Activated CD8-positive, alpha-beta T cell treated with anti-CD3 and anti-CD28 coated beads, Interleukin-2, amount 10 ng/mL, durations not matched to agents 7 days and 5 days (primary cell): Measurements from ENCODE around the gene TATDN2. TPM values are rescaled to one million over a fixed set of nuclear protein-coding genes. Genes with fewer than 3 reads are reported as not detected.

Source experiments
- ATAC-seq: fragments of 150-1000 bp; cut with Tn5 transposase; one replicate; pipeline ENCODE4 v1.10.0; 2021; ENCODE audit warnings: moderate library complexity
- CTCF ChIA-PET: fragments of 350-600 bp; sonication (Branson Sonifier 250); formaldehyde crosslinking; loops from one replicate; lab custom pipeline; 2021; ENCODE audit warnings: antibody characterized with exemption; lab: Charles Lee
- POLR2A ChIA-PET: fragments of 350-600 bp; sonication (Branson Sonifier 250); formaldehyde crosslinking; loops from one replicate; lab custom pipeline; 2021; ENCODE audit warnings: antibody characterized with exemption; lab: Charles Lee
- DNase-seq: peaks from one replicate; pipeline ENCODE4 v3.0.0-alpha.2; 2020
- H3K27ac Mint-ChIP-seq: one replicate; pipeline ENCODE4 v1.8.0; 2021; ENCODE audit warnings: mild to moderate bottlenecking, mixed read lengths
- H3K27me3 Mint-ChIP-seq: one replicate; pipeline ENCODE4 v1.8.0; 2021; ENCODE audit warnings: low read depth, mixed read lengths
- H3K36me3 Mint-ChIP-seq: one replicate; pipeline ENCODE4 v1.8.0; 2021; ENCODE audit warnings: low read depth, mixed read lengths
- H3K4me1 Mint-ChIP-seq: one replicate; pipeline ENCODE4 v1.8.0; 2021; ENCODE audit warnings: low read depth, mixed read lengths
- H3K4me3 Mint-ChIP-seq: one replicate; pipeline ENCODE4 v1.8.0; 2021; ENCODE audit warnings: mild to moderate bottlenecking, mixed read lengths
- H3K9me3 Mint-ChIP-seq: one replicate; pipeline ENCODE4 v1.8.0; 2022; ENCODE audit warnings: mixed read lengths; ENCODE audit not compliant: insufficient read depth
- microRNA-seq: library from miRNA; unstranded; fragments of <30 nt; microRNA quantifications from one replicate; pipeline ENCODE4 v1.2.0, GENCODE V29; 2022
- total RNA-seq, 2 experiments: library from RNA; stranded (reverse); gene quantifications; one replicate each; pipeline ENCODE4 v1.2.3, GENCODE V29; 2021

TATDN2 gene
- total RNA-seq, 2 experiments from 2014 or later: 57.0 to 61.6 TPM

GRCh38 chr3:10320320-10320677, 72.0 kb downstream of the TATDN2 start:
- ATAC-seq: peak; percentile 8

GRCh38 chr3:10321630-10322351, 73.5 kb downstream of the TATDN2 start:
- Mint-ChIP-seq H3K27ac (peak overlapping the region; percentile 63), H3K9me3 (no peaks in the 10 kb centered on the region), H3K4me1 (peaks cover 21% of the 10 kb centered on the region), H3K4me3 (peak overlapping the region; percentile 94), H3K36me3 (peaks cover 14% of the 10 kb centered on the region), H3K27me3 (peaks cover 14% of the 10 kb centered on the region)
- CTCF ChIA-PET: interaction anchor here (0.7 to 2.7 kb wide), 19 partner anchors 8 to 818 kb away, joined by 3 to 21 read pairs (median 4); partner anchors contain the start of genes CRELD1, EMC3 and PRRT3
- DNase-seq (no peak), ATAC-seq (no peak)
- POLR2A ChIA-PET: interaction anchor here (0.8 to 2.0 kb wide), 4 partner anchors 13 to 335 kb away, joined by 3 to 8 read pairs (median 6); partner anchors contain the start of gene EMC3

More at GRCh38 chr3:10320320-10320677, 72.0 kb downstream of the TATDN2 start:
- no peak for DNase-seq
- CTCF ChIA-PET: interaction anchor here (0.6 to 2.7 kb wide), 7 partner anchors 11 to 673 kb away, joined by 3 to 21 read pairs (median 3); partner anchors contain the start of genes CRELD1 and VHL
- Mint-ChIP-seq H3K4me3 (peak overlapping the region; percentile 94), H3K4me1 (peaks cover 21% of the 10 kb centered on the region), H3K27me3 (peaks cover 7% of the 10 kb centered on the region), H3K36me3 (peaks cover 17% of the 10 kb centered on the region), H3K9me3 (no peaks in the 10 kb centered on the region), H3K27ac (peak overlapping the region; percentile 91)
- POLR2A ChIA-PET: interaction anchor here (1.0 to 2.0 kb wide), 7 partner anchors 8 to 386 kb away, joined by 3 to 8 read pairs (median 4); partner anchors contain the start of genes EMC3, FANCD2 and TATDN2

GRCh38 chr3:10322352-10322710, 74.1 kb downstream of the TATDN2 start:
- H3K4me1 Mint-ChIP-seq: peaks cover 21% of the 10 kb centered on the region
- no peaks in the 10 kb centered on the region for H3K9me3 Mint-ChIP-seq
- ATAC-seq (no peak), DNase-seq (peak; percentile 48)
- peak overlapping the region; percentile 39 for H3K27ac Mint-ChIP-seq
- no peak overlapping the region for H3K4me3 Mint-ChIP-seq
- ChIA-PET CTCF (interaction anchor here (0.7 to 2.7 kb wide), 16 partner anchors 9 to 819 kb away, joined by 3 to 21 read pairs (median 4); partner anchors contain the start of genes CRELD1, EMC3 and PRRT3), POLR2A (no interaction called here)
- peaks cover 16% of the 10 kb centered on the region for H3K27me3 Mint-ChIP-seq
- peaks cover 14% of the 10 kb centered on the region for H3K36me3 Mint-ChIP-seq

GRCh38 chr3:10327592-10327991, 79.3 kb downstream of the TATDN2 start:
- peaks cover 8% of the 10 kb centered on the region for H3K4me1 Mint-ChIP-seq
- H3K36me3 Mint-ChIP-seq: no peaks in the 10 kb centered on the region
- H3K9me3 Mint-ChIP-seq: no peaks in the 10 kb centered on the region
- ChIA-PET CTCF (no interaction called here), POLR2A (no interaction called here)
- peaks cover 42% of the 10 kb centered on the region for H3K27me3 Mint-ChIP-seq
- H3K27ac Mint-ChIP-seq: no peak overlapping the region
- no peak overlapping the region for H3K4me3 Mint-ChIP-seq
- DNase-seq (no peak), ATAC-seq (no peak)

GRCh38 chr3:10328460-10329071, 80.3 kb downstream of the TATDN2 start:
- ATAC-seq: no peak
- Mint-ChIP-seq H3K27me3 (peaks cover 42% of the 10 kb centered on the region), H3K9me3 (no peaks in the 10 kb centered on the region), H3K4me1 (peaks cover 17% of the 10 kb centered on the region), H3K27ac (no peak overlapping the region), H3K36me3 (no peaks in the 10 kb centered on the region), H3K4me3 (no peak overlapping the region)
- CTCF ChIA-PET: no interaction called here
- POLR2A ChIA-PET: no interaction called here
- DNase-seq: no peak

- Mint-ChIP-seq H3K4me3 (no peak overlapping the region), H3K9me3 (no peaks in the 10 kb centered on the region), H3K27me3 (peaks cover 38% of the 10 kb centered on the region), H3K27ac (no peak overlapping the region), H3K4me1 (peaks cover 23% of the 10 kb centered on the region), H3K36me3 (no peaks in the 10 kb centered on the region)
- ATAC-seq (no peak), DNase-seq (no peak)
- ChIA-PET POLR2A (no interaction called here), CTCF (interaction anchor here (2.8 kb wide), 1 partner anchor 8 kb away, joined by 9 read pairs; the partner anchor contains the start of gene SEC13)
These were observed 81.3 kb downstream of the TATDN2 start for GRCh38 chr3:10329495-10330015.

- no peak overlapping the region for H3K4me3 Mint-ChIP-seq
- no peaks in the 10 kb centered on the region for H3K9me3 Mint-ChIP-seq
- peaks cover 31% of the 10 kb centered on the region for H3K4me1 Mint-ChIP-seq
- H3K27ac Mint-ChIP-seq: no peak overlapping the region
- ATAC-seq: no peak
- no peak for DNase-seq
- POLR2A ChIA-PET: no interaction called here
- CTCF ChIA-PET: interaction anchor here (2.8 kb wide), 1 partner anchor 9 kb away, joined by 9 read pairs; the partner anchor contains the start of gene SEC13
- H3K36me3 Mint-ChIP-seq: no peaks in the 10 kb centered on the region
- peaks cover 34% of the 10 kb centered on the region for H3K27me3 Mint-ChIP-seq
These were observed 82.1 kb downstream of the TATDN2 start for GRCh38 chr3:10330319-10330718.

Small RNAs within 50 kb of the gene (microRNA-seq; reads per million reads assigned to microRNA genes)
- not detected for gene MIR378B

Other genes starting within 250 kb of the TATDN2 start
- 10 to 100 TPM; 66.9 to 71.5 TPM for gene FANCD2, start 222.0 kb upstream of the TATDN2 start, total RNA-seq
- gene FANCD2OS, start 140.2 kb upstream of the TATDN2 start, total RNA-seq: not detected
- 100 to 1,000 TPM; 113 to 120 TPM for gene BRK1, start 132.8 kb upstream of the TATDN2 start, total RNA-seq
- gene VHL, start 106.7 kb upstream of the TATDN2 start, total RNA-seq: 10 to 100 TPM; 57.0 to 59.1 TPM
- 1 to 10 TPM; 1.3 to 1.4 TPM for gene IRAK2, start 83.5 kb upstream of the TATDN2 start, total RNA-seq
- under 1 TPM; 0.21 to 0.63 TPM for gene GHRL, start 44.5 kb downstream of the TATDN2 start, total RNA-seq
- gene SEC13, start 72.7 kb downstream of the TATDN2 start, total RNA-seq: 10 to 100 TPM; 93.2 to 95.0 TPM